C4-2B (cell line): Measurements from ENCODE around the gene IGFBP3.

Experiments used
- H3K27ac ChIP-seq: fragments of 450-650 bp; 2 replicates; pipeline ENCODE4 v1.5.1; 2017
- CTCF ChIP-seq: fragments of 450-650 bp; conservative IDR thresholded peaks from 2 replicates; pipeline ENCODE4 v1.5.1; 2017; ENCODE audit warnings: mild to moderate bottlenecking
- ZFX ChIP-seq: fragments of 450-650 bp; IDR thresholded peaks from 2 replicates; pipeline ENCODE4 v1.6.1; 2017

The IGFBP3 gene

GRCh38 chr7:45878457-45879144 is 42.5 kb downstream of the IGFBP3 start:
- TF ChIP-seq ZFX = no peak
- TF ChIP-seq CTCF = no peak
- H3K27ac ChIP-seq = no peak overlapping the region

- TF ChIP-seq CTCF (no peak), ZFX (no peak)
- no peak overlapping the region for H3K27ac ChIP-seq
Measured at GRCh38 chr7:45876519-45876918, 44.6 kb downstream of the IGFBP3 start.

- TF ChIP-seq ZFX (no peak), CTCF (no peak)
- H3K27ac ChIP-seq = no peak overlapping the region
Measured at GRCh38 chr7:45874408-45875131, 46.5 kb downstream of the IGFBP3 start.

- TF ChIP-seq CTCF (no peak), ZFX (no peak)
- no peak overlapping the region for H3K27ac ChIP-seq
Measured at GRCh38 chr7:45873355-45873754, 47.7 kb downstream of the IGFBP3 start.

- no peak within 1 kb of the TSS for H3K27ac ChIP-seq
- no peak for TF ChIP-seq ZFX
- TF ChIP-seq CTCF = no peak
Measured at GRCh38 chr7:45873035-45873354, 48.1 kb downstream of the IGFBP3 start, which contains the start of gene CCDC201. Gene CCDC201 (minus strand): TSS chr7:45873082. CDS start chr7:45873007, 75 bp downstream.

- no peak overlapping the region for H3K27ac ChIP-seq
- TF ChIP-seq ZFX (no peak), CTCF (peak; percentile 88)
Measured at GRCh38 chr7:45872116-45873034, 48.7 kb downstream of the IGFBP3 start.
